Chondrocyte (in vitro differentiated cells): Measurements from ENCODE around the gene COL4A2. TPM values are rescaled to one million over a fixed set of nuclear protein-coding genes. Genes with fewer than 3 reads are reported as not detected.

Source experiments
- DNase-seq: peaks from one replicate; pipeline ENCODE4 v3.0.0; 2021; ENCODE audit warnings: mixed read lengths, low spot score
- H3K27ac Mint-ChIP-seq: one replicate; pipeline ENCODE4 v1.8.0; 2021; ENCODE audit warnings: mild to moderate bottlenecking, moderate library complexity, mixed read lengths; ENCODE audit not compliant: unreplicated experiment
- H3K27me3 Mint-ChIP-seq: 2 replicates; pipeline ENCODE4 v1.8.0; 2021; ENCODE audit warnings: low read depth, mixed read lengths
- H3K36me3 Mint-ChIP-seq: 2 replicates; pipeline ENCODE4 v1.8.0; 2021; ENCODE audit warnings: low read depth, mixed read lengths
- H3K4me1 Mint-ChIP-seq: 2 replicates; pipeline ENCODE4 v1.8.0; 2021; ENCODE audit warnings: low read depth, mild to moderate bottlenecking, mixed read lengths
- H3K4me3 Mint-ChIP-seq: one replicate; pipeline ENCODE4 v1.8.0; 2021; ENCODE audit warnings: mild to moderate bottlenecking, moderate library complexity, mixed read lengths; ENCODE audit not compliant: unreplicated experiment
- H3K9me3 Mint-ChIP-seq: 2 replicates; pipeline ENCODE4 v1.8.0; 2021; ENCODE audit warnings: low read depth, mixed read lengths
- CTCF ChIP-seq: fragments of 200-600 bp; sonication (generic); IDR thresholded peaks from 2 replicates; pipeline ENCODE4 v1.5.0; 2021; ENCODE audit warnings: antibody characterized with exemption, mild to moderate bottlenecking, moderate library complexity
- total RNA-seq: library from RNA; stranded (reverse); gene quantifications from 3 replicates; pipeline ENCODE4 v1.2.1, GENCODE V29; 2021

Gene COL4A2
- total RNA-seq, 1 donor from 2014 or later = 2,366 TPM

DNA sequence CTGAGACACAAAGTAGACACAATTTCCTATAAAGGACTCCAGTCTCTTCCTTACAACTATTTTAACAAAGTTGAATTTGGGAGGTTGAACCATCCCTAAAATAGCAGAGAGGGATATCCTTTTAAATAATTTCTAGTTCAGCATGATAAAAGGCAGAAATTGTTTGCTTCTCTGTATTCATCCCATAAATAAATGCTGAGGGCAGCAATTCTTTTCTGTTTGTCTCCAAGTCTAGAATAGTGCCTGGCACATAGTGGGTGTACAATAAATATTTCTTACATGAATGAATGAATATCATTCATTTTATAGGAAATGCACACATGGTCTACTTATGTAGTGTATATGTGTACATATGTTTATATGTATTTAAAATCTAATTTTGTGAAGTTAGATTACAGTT is 12.5 kb upstream of the COL4A2 start:
- no peaks in the 10 kb centered on the region for H3K9me3 Mint-ChIP-seq
- H3K4me1 Mint-ChIP-seq = peaks cover 92% of the 10 kb centered on the region
- no peak overlapping the region for H3K27ac Mint-ChIP-seq
- no peak for TF ChIP-seq CTCF
- no peak overlapping the region for H3K4me3 Mint-ChIP-seq
- DNase-seq = no peak
- peaks cover 38% of the 10 kb centered on the region for H3K36me3 Mint-ChIP-seq
- no peaks in the 10 kb centered on the region for H3K27me3 Mint-ChIP-seq

DNA sequence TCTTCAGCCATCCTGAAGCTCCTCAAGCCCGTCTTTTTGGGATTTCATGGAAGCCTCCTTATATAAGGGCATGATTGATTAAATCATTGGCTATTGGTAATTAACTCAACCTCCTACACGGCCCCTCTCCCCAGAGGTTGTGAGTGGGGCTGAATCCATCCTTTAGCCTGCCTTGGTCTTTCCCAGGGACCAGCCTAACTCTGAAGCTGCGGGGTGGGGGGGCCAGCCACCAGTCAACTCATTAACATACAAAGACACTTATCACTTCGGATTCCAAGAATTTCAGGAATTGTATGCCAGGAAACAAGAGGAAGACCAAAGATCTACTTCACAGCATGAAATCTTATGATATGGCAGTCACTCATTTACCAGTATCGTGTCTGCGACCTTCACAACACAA is 10.1 kb upstream of the COL4A2 start:
- Mint-ChIP-seq H3K9me3 (no peaks in the 10 kb centered on the region), H3K36me3 (peaks cover 24% of the 10 kb centered on the region), H3K4me3 (peak overlapping the region; percentile 26), H3K27me3 (no peaks in the 10 kb centered on the region), H3K27ac (peak overlapping the region; percentile 85), H3K4me1 (peaks cover 92% of the 10 kb centered on the region)
- DNase-seq = no peak
- TF ChIP-seq CTCF = no peak

DNA sequence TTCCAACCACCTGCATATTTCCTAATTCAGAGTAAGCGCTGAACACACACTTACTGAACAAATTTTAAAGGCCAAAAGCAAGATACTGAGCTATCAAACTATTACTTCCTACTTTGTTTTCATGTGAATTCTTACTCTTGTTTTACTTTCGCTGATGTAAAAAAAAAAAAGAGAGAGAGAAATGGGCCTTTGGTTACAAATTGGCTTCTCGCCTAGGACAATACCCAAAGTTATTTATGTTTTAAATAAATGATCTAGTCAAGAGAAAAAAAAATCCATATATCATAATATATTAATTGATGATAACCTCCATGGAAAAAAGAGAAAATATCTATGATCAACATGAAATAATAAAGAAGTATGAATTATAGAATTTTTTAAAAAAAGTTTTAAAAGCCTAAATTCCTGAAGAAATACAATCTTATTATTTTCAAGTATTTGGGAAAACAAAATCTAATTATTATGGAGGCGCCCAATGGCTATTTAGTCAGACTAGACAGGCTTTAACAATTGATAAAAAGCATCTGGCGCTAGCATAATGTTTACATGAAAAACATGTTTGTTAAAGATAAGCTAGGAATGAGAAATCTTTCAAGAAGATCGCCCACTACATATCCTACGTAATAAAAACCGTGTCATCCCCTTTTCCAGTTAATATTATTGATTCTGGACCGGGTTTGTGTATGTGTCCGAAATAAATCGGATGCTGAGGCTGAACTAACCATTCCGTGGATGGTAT is 9.1 kb upstream of the COL4A2 start:
- peaks cover 23% of the 10 kb centered on the region for H3K36me3 Mint-ChIP-seq
- TF ChIP-seq CTCF = no peak

GRCh38 chr13:110298505-110299282 is 8.4 kb upstream of the COL4A2 start:
- Mint-ChIP-seq H3K4me1 (peaks cover 92% of the 10 kb centered on the region), H3K36me3 (peaks cover 29% of the 10 kb centered on the region), H3K4me3 (peak overlapping the region; percentile 39), H3K27me3 (no peaks in the 10 kb centered on the region), H3K9me3 (no peaks in the 10 kb centered on the region), H3K27ac (peak overlapping the region; percentile 53)
- no peak for TF ChIP-seq CTCF
- no peak for DNase-seq

More for the DNA sequence above, 9.1 kb upstream of the COL4A2 start:
- Mint-ChIP-seq H3K27ac (peak overlapping the region; percentile 86), H3K4me3 (no peak overlapping the region), H3K9me3 (no peaks in the 10 kb centered on the region), H3K4me1 (peaks cover 92% of the 10 kb centered on the region), H3K27me3 (no peaks in the 10 kb centered on the region)
- no peak for DNase-seq

- Mint-ChIP-seq H3K9me3 (no peaks in the 10 kb centered on the region), H3K4me1 (peaks cover 92% of the 10 kb centered on the region), H3K27me3 (no peaks in the 10 kb centered on the region), H3K36me3 (peaks cover 33% of the 10 kb centered on the region), H3K27ac (peak overlapping the region; percentile 14), H3K4me3 (no peak overlapping the region)
- no peak for DNase-seq
- no peak for TF ChIP-seq CTCF
Measured at GRCh38 chr13:110299283-110299840, 7.7 kb upstream of the COL4A2 start.
